Fibroblast of lung (primary cell): Measurements from ENCODE around the gene RPL18A. TPM values are rescaled to one million over a fixed set of nuclear protein-coding genes. Genes with fewer than 3 reads are reported as not detected.
A peak's percentile ranks its signal among the peaks of the same experiment; 100 is the strongest.

ENCODE experiments used
- DNase-seq, 2 donors: peaks; one replicate each; pipeline versions ENCODE4 v3.0.0 to v3.0.0-alpha.2; 2010; ENCODE audit warnings: low read depth in 2 of 2
- H2AFZ ChIP-seq: 2 replicates; pipeline ENCODE4 v1.5.1; 2012; ENCODE audit warnings: low read length, control low read depth, inconsistent platforms
- H3K27ac ChIP-seq: 2 replicates; pipeline ENCODE4 v1.5.1; 2011; ENCODE audit warnings: low read length, control low read depth; ENCODE audit not compliant: insufficient read depth
- H3K27me3 ChIP-seq: 2 replicates; pipeline ENCODE4 v1.5.1; 2011; ENCODE audit warnings: mild to moderate bottlenecking, low read length; ENCODE audit not compliant: control insufficient read depth, insufficient read depth
- H3K36me3 ChIP-seq: 2 replicates; pipeline ENCODE4 v1.5.1; 2011; ENCODE audit warnings: low read length; ENCODE audit not compliant: control insufficient read depth, insufficient read depth
- H3K4me1 ChIP-seq: 2 replicates; pipeline ENCODE4 v1.5.1; 2011; ENCODE audit warnings: low read length; ENCODE audit not compliant: control insufficient read depth, insufficient read depth; ENCODE audit errors: extremely low read depth
- H3K4me2 ChIP-seq: 2 replicates; pipeline ENCODE4 v1.5.1; 2011; ENCODE audit warnings: low read length, control low read depth; ENCODE audit not compliant: insufficient read depth; ENCODE audit errors: extremely low read depth
- H3K4me3 ChIP-seq, 4 experiments: fragments of 200-600 bp in 1 of 4; sonication (generic) in 1 of 4; replicated peaks in 1 of 4; 2 replicates each; pipeline ENCODE4 v1.5.1; 2011 to 2016; ENCODE audit warnings: low read length in 4 of 4, low read depth in 3 of 4, mild to moderate bottlenecking in 3 of 4, control low read depth in 2 of 4, inconsistent platforms in 1 of 4, mixed read lengths in 1 of 4; ENCODE audit not compliant: insufficient read depth in 1 of 4; ENCODE audit errors: control extremely low read depth in 1 of 4
- H3K79me2 ChIP-seq: 2 replicates; pipeline ENCODE4 v1.5.1; 2012; ENCODE audit warnings: mild to moderate bottlenecking, low read length, inconsistent platforms; ENCODE audit not compliant: control insufficient read depth, insufficient read depth
- H3K9ac ChIP-seq: 2 replicates; pipeline ENCODE4 v1.5.1; 2011; ENCODE audit warnings: mild to moderate bottlenecking, low read length, control low read depth; ENCODE audit not compliant: insufficient read depth
- H3K9me3 ChIP-seq: 2 replicates; pipeline ENCODE4 v1.5.1; 2012; ENCODE audit warnings: low read depth, low read length; ENCODE audit not compliant: control insufficient read depth, insufficient read depth
- H4K20me1 ChIP-seq: 2 replicates; pipeline ENCODE4 v1.5.1; 2011; ENCODE audit warnings: low read length; ENCODE audit not compliant: control insufficient read depth, insufficient read depth; ENCODE audit errors: extremely low read depth
- EZH2 ChIP-seq: IDR thresholded peaks from 2 replicates; pipeline ENCODE4 v1.5.1; 2012; ENCODE audit warnings: low read length, control low read depth, mild to moderate bottlenecking; ENCODE audit errors: missing control alignments
- polyA plus RNA-seq, 2 donors: library from polyadenylated mRNA; depleted of rRNA in 1 of 2; stranded (reverse) in 1 of 2; unstranded in 1 of 2; fragments of >200 nt; gene quantifications; 2 replicates each; pipeline ENCODE4 v1.2.1, GENCODE V29; 2011 to 2012; ENCODE audit warnings: missing spikeins in 1 of 2
- total RNA-seq: library from RNA; depleted of rRNA; stranded (reverse); fragments of >200 nt; gene quantifications from 2 replicates; pipeline ENCODE4 v1.2.1, GENCODE V29; 2014
- TF ChIP-seq, protein P1 (sequence below), 2 donors: IDR thresholded peaks in 1 of 2; conservative IDR thresholded peaks in 1 of 2; 1 replicate in 1 of 2; 2 replicates in 1 of 2; pipeline ENCODE4 v1.5.1; 2011 to 2012; ENCODE audit warnings: low read length in 2 of 2, control low read depth in 1 of 2, inconsistent platforms in 1 of 2, low read depth in 1 of 2, mild to moderate bottlenecking in 1 of 2

RPL18A gene
- total and polyA plus RNA-seq, 2 donors (not counting 1 experiment from before 2014, with no cell fraction given): 891 to 1,148 TPM

DNA sequence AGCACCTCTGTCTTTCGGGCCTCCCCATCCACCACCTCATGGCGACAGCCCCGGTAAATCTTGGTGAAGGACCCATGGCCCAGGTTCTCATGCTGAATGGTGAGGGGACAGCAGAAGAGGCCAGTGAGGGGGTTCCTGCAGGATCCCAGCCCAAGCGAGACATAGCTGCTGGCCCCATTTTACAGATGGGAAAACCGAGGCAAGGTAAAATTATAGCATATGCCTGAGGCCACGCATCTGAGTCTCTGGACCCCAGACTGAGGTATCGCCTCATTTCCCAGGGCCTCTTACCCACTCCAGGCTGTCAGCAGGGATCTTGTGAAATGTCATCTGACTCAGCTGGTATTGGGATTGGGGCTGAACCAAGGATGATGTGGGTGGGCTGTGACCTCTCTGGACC is 21.7 kb upstream of the RPL18A start:
- Histone ChIP-seq H3K4me1 (peaks cover 2% of the 10 kb centered on the region), H3K36me3 (no peaks in the 10 kb centered on the region), H3K27me3 (no peaks in the 10 kb centered on the region), H3K27ac (no peak overlapping the region), H3K4me3 (no peak overlapping the region), H4K20me1 (no peaks in the 10 kb centered on the region), H3K4me2 (no peak overlapping the region), H3K9me3 (no peaks in the 10 kb centered on the region), H3K9ac (no peak overlapping the region), H3K79me2 (no peaks in the 10 kb centered on the region), H2AFZ (no peak overlapping the region)
- no peak for DNase-seq
- TF ChIP-seq, protein P1, sequence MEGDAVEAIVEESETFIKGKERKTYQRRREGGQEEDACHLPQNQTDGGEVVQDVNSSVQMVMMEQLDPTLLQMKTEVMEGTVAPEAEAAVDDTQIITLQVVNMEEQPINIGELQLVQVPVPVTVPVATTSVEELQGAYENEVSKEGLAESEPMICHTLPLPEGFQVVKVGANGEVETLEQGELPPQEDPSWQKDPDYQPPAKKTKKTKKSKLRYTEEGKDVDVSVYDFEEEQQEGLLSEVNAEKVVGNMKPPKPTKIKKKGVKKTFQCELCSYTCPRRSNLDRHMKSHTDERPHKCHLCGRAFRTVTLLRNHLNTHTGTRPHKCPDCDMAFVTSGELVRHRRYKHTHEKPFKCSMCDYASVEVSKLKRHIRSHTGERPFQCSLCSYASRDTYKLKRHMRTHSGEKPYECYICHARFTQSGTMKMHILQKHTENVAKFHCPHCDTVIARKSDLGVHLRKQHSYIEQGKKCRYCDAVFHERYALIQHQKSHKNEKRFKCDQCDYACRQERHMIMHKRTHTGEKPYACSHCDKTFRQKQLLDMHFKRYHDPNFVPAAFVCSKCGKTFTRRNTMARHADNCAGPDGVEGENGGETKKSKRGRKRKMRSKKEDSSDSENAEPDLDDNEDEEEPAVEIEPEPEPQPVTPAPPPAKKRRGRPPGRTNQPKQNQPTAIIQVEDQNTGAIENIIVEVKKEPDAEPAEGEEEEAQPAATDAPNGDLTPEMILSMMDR (conservative IDR thresholded peaks at IDR 0.05 in 1 of 2, IDR thresholded peaks at IDR 0.05 in 1 of 2; ENCODE audit: low read depth in 1 of 2, low read length in 2 of 2): no peak
- TF ChIP-seq EZH2: no peak

DNA sequence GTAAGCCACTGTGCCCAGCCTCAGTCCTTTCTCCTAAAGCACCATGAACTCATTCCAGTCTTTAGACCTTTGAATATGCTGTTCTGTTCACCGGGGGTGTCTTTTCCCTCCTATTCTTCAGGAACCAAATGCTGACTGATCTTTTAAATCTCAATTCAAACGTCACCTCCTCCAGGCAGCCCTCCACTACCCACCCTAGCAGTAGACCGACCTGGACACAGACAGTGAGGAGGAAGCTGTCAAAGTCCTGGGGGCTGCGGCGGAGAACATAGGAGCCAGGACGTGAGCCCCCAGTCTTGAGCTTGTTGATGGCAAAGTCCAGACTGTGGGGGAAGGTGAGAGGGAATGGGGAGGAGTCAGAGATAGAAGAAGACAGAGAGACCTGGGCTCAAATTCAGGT is 19.7 kb upstream of the RPL18A start:
- TF ChIP-seq, protein P1 (conservative IDR thresholded peaks at IDR 0.05 in 1 of 2, IDR thresholded peaks at IDR 0.05 in 1 of 2; ENCODE audit: low read depth in 1 of 2, low read length in 2 of 2): no peak
- no peak for TF ChIP-seq EZH2
- H3K4me3 ChIP-seq: no peak overlapping the region
- H3K27me3 ChIP-seq: no peaks in the 10 kb centered on the region
- DNase-seq: no peak
- H3K9me3 ChIP-seq: no peaks in the 10 kb centered on the region
- H3K36me3 ChIP-seq: no peaks in the 10 kb centered on the region
- no peak overlapping the region for H3K27ac ChIP-seq
- H4K20me1 ChIP-seq: no peaks in the 10 kb centered on the region
- no peaks in the 10 kb centered on the region for H3K79me2 ChIP-seq
- no peak overlapping the region for H3K9ac ChIP-seq
- no peak overlapping the region for H2AFZ ChIP-seq
- H3K4me1 ChIP-seq: peaks cover 2% of the 10 kb centered on the region
- no peak overlapping the region for H3K4me2 ChIP-seq

DNA sequence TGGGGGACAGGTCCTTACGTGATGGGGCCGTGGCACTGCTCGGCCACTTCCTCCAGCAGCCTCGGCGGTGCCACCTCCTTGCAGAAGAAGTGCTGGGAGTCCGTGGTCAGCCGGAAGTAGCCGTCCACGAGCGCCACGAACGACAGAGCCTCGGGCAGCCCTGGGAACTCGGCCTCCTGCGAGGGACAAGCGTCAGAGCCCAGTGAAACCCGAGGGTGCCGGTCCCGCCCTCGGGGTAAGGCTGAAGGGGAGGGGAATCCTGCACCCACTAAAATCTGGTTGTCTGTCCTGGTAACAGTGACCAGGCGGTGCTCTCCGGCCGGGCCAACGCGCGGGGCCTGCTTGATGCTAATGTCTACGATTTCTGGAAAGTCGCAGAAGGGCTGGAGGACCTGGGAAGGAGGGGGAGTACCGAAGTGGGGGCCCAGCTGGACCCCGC is 18.3 kb upstream of the RPL18A start:
- Histone ChIP-seq H4K20me1 (no peaks in the 10 kb centered on the region), H3K27me3 (no peaks in the 10 kb centered on the region), H3K79me2 (no peaks in the 10 kb centered on the region), H3K4me3 (peak overlapping the region in 2 of 4 experiments; percentile 28 to 30), H3K36me3 (no peaks in the 10 kb centered on the region), H2AFZ (peak overlapping the region; percentile 57), H3K4me1 (peaks cover 2% of the 10 kb centered on the region), H3K27ac (no peak overlapping the region), H3K4me2 (peak overlapping the region; percentile 59), H3K9me3 (no peaks in the 10 kb centered on the region), H3K9ac (no peak overlapping the region)
- no peak for DNase-seq
- TF ChIP-seq EZH2: no peak
- TF ChIP-seq, protein P1 (conservative IDR thresholded peaks at IDR 0.05 in 1 of 2, IDR thresholded peaks at IDR 0.05 in 1 of 2; ENCODE audit: low read depth in 1 of 2, low read length in 2 of 2): no peak
